HG03565 (cell line): Measurements from ENCODE around the gene RAE1.

Experiments
- ATAC-seq: cut with Tn5 transposase; IDR thresholded peaks from one replicate; pipeline ENCODE4 v1.9.1; 2021; ENCODE audit warnings: mild to moderate bottlenecking, moderate library complexity; ENCODE audit not compliant: unreplicated experiment

The RAE1 gene

DNA sequence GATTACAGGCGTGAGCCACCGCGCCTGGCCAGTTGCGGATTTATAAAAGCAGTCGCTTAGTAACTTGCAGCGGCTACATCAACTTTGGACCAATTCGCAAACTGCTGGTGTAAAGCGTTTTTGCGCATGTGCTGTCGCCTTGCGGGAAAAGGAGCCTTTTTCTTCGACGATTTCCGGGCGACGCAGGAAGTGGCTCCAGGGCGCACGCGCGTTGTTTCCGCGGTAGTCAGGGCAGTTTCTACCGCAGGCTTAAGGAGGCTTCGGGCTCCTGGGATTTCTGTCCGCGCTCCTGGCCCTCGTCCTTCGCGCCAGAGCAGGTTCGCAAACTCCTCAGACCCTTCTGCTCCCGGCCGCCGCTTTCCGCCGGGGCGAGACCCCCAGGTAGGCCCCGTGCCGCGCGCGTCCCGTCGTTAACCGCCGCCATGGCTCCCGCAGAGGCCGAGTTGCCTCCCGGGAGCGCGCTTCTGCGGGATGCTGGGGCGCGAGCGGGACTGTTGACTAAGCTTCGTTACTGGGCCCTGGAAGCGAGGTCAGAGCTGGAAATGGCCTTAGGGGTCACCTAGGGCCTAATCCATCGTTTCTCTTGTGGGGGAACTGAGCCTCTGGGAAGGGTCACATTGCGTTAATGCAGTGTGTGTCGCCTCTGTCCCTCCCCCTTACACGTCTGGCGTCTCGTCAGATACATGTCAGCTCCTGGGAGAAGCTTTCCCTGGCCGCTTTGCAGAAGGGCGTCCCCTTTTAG is at the start of gene RAE1:
TSS of gene RAE1 (plus strand) at position 214 of the 742 bp plus-strand sequence. CDS start 2,784 bp downstream, outside the sequence.
- ATAC-seq = peak; percentile 54

DNA sequence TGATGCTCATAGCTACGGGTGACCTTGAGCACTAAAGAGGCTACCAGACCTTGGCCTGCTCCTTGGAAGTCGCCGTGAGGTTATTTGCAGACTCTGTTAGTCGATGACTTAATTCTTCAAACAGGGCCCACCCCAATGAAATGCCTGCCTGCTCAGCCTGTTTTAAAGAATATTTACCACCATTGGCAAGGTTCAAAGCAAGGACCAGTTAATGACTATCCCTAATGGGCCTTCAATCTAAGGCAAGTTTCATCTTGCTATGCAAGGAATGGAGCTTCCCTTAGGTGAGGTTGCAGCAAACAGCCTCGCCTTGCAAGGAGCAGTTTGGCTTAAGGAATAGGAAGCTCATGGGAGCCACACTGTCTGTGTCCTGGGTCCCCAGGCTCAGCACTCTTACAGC is 44.3 kb upstream of the RAE1 start:
- no peak for ATAC-seq

DNA sequence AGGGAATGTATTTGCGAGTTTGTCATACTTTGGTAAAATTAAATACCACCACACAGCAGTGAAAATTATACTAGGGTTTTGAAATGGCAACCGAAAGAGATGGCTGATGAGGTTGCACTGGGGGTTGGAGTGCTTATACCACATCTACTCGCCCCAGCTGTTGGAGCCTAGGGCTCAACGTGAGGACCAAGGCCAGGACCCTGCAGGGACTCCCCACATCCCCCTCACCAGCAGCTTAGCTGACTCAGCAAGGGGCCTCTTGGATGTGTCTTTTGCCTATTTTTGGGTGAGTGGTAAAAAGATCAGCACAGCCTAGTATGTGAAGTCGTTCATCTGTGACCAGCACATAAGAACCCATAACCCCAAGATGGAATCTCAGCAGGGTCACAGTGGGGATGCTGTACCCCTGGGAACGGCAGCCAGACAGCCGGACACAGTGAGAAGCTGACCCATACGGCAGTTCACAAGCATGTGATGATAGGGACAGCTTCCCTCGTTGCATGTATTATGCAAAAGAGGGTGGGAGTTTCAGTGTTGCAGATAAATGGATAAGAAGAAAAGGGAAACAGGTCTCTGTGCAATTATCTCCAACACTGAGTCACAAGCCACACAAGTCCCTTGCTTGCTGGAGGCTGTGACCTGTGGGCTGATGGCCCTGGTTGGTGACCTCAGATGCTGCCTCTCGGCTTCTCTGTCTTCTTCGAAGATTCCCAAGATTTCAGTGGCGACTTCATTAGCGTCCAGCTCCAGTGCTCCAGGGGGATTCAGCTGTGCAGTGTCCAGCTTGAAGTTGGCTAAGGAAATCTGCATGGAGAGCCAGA is 42.4 kb upstream of the RAE1 start:
- ATAC-seq = peak; percentile 33

GRCh38 chr20:57309544-57310115 is 41.4 kb upstream of the RAE1 start:
- ATAC-seq = no peak

DNA sequence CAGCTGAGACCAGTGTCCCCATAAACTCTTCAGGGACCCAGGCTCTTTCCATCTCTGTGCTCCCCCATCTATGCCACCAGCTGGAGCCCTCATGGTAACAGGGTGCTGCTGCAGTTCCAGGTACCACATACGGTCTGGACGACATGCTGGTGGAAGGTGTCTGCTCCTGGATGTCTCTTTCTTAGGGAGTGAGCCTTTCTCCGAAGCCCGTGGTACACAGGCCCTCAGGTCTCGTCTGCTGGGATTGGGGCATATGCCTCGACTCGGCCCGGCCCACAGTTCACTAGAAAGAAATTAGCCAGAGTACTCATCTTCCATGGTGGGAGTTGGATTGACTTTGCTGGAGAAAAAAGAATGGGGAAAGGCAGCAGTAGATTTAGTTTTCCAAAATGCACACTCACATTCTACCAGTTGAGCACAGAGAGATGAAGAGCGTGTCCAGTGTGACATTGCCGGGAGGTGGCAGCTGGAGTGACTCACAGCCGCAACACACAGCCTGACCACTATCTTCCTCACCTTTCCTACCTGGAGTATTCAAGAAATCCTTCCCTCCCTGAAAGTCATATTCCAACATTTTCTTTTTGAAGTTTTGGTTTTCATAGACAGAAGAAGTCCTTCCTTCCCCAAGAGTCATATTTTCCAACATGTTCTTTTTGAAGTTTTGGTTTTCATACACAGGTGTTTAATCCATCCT is 40.1 kb upstream of the RAE1 start:
- no peak for ATAC-seq

DNA sequence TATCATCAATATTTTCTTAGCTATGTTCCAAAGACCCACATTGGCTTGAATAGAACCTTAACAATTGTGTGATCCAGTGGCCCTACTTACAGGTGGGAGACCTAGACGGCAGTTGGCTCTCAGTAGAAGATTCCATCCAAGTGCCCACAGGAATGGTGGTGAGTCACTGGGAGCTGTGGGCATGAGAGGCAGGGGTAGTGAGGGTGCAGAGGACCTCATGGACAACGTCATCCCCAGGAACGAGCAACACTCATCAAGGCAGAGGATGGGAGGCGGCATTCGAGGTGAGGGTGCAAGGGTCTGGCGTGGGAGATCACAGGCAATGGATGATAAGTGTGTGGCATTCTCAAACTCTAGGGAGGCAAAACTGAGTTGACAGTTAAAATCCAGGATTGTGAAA is 38.9 kb upstream of the RAE1 start:
- no peak for ATAC-seq

DNA sequence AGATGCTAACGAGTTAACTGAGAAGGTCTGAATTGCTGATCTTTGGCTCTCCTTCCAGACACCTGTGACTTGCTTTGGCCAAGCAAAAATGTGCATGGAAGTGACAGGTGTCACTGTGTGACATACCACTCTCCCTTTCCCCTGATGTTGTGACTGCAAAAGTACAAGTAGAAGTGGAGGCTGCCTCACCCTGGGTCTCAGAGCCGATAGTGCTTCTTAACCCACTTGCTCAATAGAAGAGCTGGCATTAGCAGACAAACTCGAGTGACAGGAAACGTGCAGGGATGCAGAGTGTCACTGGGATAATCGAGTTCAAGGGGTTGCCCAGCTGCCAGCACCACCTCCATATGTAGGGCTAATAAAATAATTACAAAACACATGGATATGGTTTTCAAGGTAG is 37.8 kb upstream of the RAE1 start:
- no peak for ATAC-seq

DNA sequence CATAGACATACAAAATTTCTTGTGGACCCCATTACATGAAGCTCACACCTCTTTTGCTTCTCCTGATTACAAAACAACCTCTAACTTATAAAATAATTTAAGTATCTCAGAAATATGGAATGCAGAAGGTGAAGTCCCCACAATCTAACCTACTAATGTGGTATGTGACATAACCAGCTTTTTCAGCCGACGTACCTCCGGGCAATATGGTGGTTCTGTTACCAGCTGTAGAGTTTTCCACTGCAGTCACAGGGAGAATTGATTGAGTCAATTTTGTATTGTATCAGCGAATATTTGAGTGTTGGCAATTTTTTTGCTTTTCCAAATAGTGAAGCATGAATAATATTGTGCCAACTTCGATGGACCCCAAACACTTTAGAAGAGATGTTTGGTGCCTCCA is 37.1 kb upstream of the RAE1 start:
- ATAC-seq = no peak

- ATAC-seq = no peak
These were observed 35.7 kb upstream of the RAE1 start for GRCh38 chr20:57315083-57315975.

DNA sequence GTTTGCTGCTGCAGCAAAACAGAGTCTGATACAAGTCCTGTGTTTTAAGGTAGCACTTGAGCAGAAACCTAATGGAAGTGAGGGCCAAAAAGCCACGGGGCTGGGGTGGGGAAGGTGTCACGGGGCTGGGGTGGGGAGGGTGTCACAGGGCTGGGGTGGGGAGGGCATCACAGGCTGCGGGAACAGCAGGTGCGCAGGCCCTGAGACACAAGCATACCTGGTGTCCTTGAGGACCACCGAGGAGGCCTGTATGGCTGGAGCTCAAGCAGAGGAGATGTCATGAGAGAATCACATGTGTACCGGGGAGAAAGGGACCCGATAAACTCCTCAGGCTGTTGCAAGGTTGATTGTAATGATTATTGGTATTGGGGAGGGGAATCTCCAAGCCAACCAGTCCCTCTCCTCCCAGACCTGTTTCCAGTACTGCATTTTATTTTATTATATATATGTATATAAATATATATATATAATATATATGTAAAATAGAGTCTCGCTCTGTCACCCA is 35.0 kb upstream of the RAE1 start:
- ATAC-seq = no peak

GRCh38 chr20:57316795-57317201 is 34.3 kb upstream of the RAE1 start:
- ATAC-seq = no peak

- ATAC-seq = no peak
These were observed 33.7 kb upstream of the RAE1 start for GRCh38 chr20:57317316-57317788.

DNA sequence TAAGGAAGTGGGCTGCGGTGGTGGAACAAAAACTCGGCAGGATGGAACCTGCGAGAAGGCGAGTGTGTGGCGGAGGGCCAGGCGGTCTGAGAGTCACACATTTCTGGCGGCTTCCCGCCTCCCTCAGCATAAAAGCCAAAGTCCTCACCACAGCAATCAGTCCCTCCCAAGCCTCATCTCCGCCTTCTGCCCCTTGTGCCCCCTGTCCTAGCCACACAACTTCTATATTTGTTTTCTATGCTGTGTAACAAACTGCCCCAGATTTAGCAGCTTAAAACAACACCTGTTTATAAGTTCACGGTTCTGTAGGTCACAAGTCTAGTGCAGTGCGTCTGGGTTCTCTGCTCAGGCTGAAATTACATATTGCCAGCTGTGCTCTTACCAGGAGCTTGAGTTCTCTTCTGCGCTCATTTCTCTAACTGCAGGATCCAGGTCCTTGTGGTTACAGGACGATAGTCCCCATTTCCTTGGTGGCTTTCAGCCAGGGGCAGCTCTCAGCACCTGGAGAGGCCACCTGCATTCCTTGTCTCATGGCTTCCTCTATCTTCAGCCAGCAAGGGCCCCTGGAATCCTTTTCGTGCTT is 33.2 kb upstream of the RAE1 start:
- ATAC-seq = no peak

DNA sequence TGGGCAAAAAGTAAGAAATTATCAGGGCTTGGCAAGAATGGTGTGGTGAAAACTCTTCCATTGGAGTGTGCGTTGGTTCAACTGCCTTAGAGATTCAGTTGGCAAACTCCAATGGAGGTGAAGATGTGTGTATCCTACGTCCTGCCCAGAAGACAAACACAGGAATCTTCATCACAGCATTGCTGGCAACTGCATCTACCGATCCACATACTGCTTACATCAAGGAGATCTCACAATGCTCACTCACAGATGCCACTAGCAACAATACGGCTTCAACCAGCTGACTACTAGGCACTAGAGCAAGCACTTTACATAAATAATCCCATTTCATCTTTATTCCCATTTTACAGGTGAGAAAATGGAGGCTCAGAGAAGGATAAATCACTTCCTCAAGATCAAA is 31.5 kb upstream of the RAE1 start:
- no peak for ATAC-seq

GRCh38 chr20:57320358-57320757 is 30.7 kb upstream of the RAE1 start:
- no peak for ATAC-seq

DNA sequence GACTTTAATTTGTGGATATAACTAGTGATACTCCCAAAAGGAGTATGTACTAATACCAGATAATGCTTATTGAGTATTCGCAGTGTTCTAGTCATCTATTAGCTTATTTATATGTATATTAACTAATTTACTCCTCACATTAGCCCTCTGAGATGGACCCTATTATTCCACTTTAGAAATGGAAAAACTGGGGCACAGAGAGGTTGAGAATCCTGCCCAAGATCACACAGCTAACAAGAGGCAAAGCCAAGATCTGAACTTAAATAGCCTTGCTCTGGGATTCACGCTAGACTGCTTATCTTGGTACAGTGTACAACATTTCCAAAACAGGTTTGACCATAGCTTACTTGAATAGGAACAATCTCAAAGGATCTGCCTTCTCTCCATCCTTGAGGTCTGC is 29.9 kb upstream of the RAE1 start:
- no peak for ATAC-seq

DNA sequence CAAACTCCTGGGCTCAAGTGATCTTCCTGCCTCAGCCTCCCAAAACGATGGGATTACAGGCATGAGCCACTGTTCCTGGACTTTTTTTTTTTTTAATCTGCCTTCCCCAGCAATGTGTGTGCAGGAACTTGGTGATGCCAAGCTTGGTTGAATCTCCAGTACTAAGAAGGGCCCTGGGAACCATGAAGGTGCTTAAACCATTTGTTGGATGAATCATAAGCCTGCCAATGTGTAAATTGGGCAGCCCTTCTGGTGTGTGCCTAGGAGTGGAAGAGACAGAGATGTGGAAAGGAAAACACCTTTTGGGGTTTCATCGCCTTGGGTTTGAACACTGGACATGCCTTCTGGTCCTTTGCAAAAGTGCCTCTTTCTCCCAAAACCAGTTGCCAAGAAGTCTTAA is 28.6 kb upstream of the RAE1 start:
- ATAC-seq = no peak

GRCh38 chr20:57323034-57323433 is 28.0 kb upstream of the RAE1 start:
- ATAC-seq = no peak

DNA sequence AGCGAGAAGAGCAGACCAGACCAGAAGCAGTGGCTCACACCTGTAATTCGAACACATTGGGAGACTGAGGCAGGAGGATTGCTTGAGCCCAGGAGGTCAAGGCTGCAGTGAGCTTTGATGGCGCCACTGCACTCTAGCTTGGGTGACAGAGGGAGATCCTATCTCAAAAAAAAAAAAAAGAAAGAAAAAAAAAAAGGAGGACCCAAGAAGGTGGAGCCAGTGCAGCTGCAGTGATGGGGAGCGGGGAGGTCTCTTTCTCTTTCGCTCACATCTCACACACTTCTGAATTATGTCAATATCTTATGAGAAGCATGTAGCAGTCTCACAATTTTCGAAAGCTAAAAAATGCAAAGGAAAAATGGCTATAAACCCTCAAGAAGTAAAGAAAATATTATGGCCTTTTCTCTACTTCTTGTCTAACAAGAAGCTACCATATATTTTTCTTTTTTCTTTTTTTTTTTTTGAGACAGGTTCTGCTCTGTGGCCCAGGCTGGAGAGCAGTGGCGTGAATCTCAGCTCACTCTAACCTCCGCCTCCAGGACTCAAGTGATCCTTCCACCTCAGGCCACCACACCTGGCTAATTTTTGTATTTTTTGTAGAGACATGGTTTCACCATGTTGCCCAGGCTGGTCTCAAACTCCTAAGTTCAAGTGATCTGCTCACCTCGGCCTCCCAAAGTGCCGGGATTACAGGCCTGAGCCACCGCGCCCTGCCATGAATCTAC is 25.3 kb upstream of the RAE1 start:
- no peak for ATAC-seq
